Endothelial cell of umbilical vein (primary cell): ENCODE measurements around the gene FAM131C.

Source experiments
- CTCF ChIP-seq, 2 donors: IDR thresholded peaks; 1 replicate in 1 of 2; 2 replicates in 1 of 2; pipeline ENCODE4 v1.5.1; 2011; ENCODE audit warnings: low read length in 2 of 2, mild to moderate bottlenecking in 2 of 2, moderate library complexity in 2 of 2, control low read depth in 1 of 2, inconsistent platforms in 1 of 2, low read depth in 1 of 2; ENCODE audit not compliant: insufficient read depth in 1 of 2; ENCODE audit errors: extremely low read depth in 1 of 2
- JUN ChIP-seq: IDR thresholded peaks from 2 replicates; pipeline ENCODE4 v1.6.1; 2011; ENCODE audit warnings: borderline replicate concordance, low read depth; ENCODE audit not compliant: insufficient read length, insufficient read depth
- MAX ChIP-seq: IDR thresholded peaks from 2 replicates; pipeline ENCODE4 v1.6.1; 2011; ENCODE audit not compliant: insufficient read depth, insufficient read length
- POLR2A ChIP-seq: IDR thresholded peaks from 2 replicates; pipeline ENCODE4 v1.6.1; 2012; ENCODE audit warnings: low read depth, mild to moderate bottlenecking, control low read depth, low read length
- POLR2AphosphoS5 ChIP-seq: IDR thresholded peaks from 2 replicates; pipeline ENCODE4 v1.6.1; 2012; ENCODE audit warnings: low read depth, mild to moderate bottlenecking, control low read depth, low read length, moderate library complexity; ENCODE audit not compliant: insufficient read depth

- TF ChIP-seq POLR2A: no peak
- no peak for TF ChIP-seq JUN
- no peak for TF ChIP-seq CTCF (IDR thresholded peaks at IDR 0.05; ENCODE audit: extremely low read depth in 1 of 2, insufficient read depth in 1 of 2, low read depth in 1 of 2, low read length in 2 of 2)
- no peak for TF ChIP-seq MAX
- no peak for TF ChIP-seq POLR2AphosphoS5
Observed at GRCh38 chr1:16068356-16069270, 4.8 kb downstream of the FAM131C start.
